IMR-90 (cell line): ENCODE measurements around the gene CSF1. TPM values are rescaled to one million over a fixed set of nuclear protein-coding genes. Genes with fewer than 3 reads are reported as not detected.

ENCODE experiments used
- FOS ChIP-seq: fragments of 150-350 bp; IDR thresholded peaks from 2 replicates; pipeline ENCODE4 v1.6.1; 2016; ENCODE audit warnings: low read depth, low read length
- RAD21 ChIP-seq: IDR thresholded peaks from 2 replicates; pipeline ENCODE4 v1.6.1; 2012; ENCODE audit warnings: low read length, improper control_type of control experiment
- RCOR1 ChIP-seq: IDR thresholded peaks from 2 replicates; pipeline ENCODE4 v1.6.1; 2012; ENCODE audit warnings: mild to moderate bottlenecking, low read length, improper control_type of control experiment; ENCODE audit not compliant: insufficient replicate concordance
- USF2 ChIP-seq: fragments of 150-350 bp; IDR thresholded peaks from 2 replicates; pipeline ENCODE4 v1.6.1; 2017; ENCODE audit warnings: mild to moderate bottlenecking, antibody characterized with exemption, low read length, low read depth
- polyA plus RNA-seq, 3 experiments: library from polyadenylated mRNA; depleted of rRNA; stranded (reverse); fragments of >200 nt; gene quantifications; 2 replicates each; pipeline ENCODE4 v1.2.3, GENCODE V29; 2012; ENCODE audit warnings: low replicate concordance in 1 of 3
- total RNA-seq: library from RNA; depleted of rRNA; stranded (reverse); fragments of >200 nt; gene quantifications from 2 replicates; pipeline ENCODE4 v1.2.3, GENCODE V29; 2012
- TF ChIP-seq, protein P1 (sequence below): conservative IDR thresholded peaks from 2 replicates; pipeline ENCODE4 v1.5.1; 2012; ENCODE audit warnings: mild to moderate bottlenecking, low read depth, low read length, improper control_type of control experiment

CSF1 gene
- total and polyA plus RNA-seq, 2 of the 4 experiments (the other 2 are of a cell fraction) = 14.3 to 22.0 TPM

DNA sequence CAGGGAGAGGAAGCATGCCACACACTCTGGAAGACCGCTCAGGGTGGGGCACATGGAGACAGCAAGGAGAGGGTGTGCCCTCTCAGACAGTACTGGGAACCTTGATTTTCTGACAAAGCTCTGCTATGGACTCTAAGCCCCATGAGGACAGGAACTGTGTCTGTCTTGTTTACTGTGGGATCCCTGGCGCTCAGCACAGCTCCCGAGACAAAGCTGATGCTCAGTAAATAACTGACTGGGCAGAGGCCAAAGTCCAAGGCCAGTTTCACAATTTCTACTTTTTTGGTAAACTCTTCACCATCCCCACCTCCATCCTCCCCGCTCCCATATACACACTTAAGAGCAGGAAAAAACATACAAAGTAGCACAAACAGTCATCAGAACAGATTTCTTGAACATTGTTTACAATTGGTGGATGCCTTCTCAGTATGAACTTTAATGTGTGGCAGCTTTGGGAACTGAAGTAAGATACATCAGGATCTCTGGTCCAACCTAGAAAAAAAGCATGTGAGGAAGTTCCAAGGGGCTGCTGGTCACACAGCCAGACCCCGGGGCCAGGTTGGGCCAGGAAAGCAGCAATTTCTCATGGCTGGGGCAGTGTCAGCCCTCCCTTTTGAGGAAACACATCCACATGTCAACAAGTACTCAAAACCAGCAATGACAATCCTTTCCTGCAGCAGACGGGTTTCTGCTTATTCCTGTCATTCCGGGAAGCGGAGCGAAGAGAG, 68.3 kb downstream of the CSF1 start (continued):
- TF ChIP-seq, protein P1, sequence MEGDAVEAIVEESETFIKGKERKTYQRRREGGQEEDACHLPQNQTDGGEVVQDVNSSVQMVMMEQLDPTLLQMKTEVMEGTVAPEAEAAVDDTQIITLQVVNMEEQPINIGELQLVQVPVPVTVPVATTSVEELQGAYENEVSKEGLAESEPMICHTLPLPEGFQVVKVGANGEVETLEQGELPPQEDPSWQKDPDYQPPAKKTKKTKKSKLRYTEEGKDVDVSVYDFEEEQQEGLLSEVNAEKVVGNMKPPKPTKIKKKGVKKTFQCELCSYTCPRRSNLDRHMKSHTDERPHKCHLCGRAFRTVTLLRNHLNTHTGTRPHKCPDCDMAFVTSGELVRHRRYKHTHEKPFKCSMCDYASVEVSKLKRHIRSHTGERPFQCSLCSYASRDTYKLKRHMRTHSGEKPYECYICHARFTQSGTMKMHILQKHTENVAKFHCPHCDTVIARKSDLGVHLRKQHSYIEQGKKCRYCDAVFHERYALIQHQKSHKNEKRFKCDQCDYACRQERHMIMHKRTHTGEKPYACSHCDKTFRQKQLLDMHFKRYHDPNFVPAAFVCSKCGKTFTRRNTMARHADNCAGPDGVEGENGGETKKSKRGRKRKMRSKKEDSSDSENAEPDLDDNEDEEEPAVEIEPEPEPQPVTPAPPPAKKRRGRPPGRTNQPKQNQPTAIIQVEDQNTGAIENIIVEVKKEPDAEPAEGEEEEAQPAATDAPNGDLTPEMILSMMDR = no peak
- TF ChIP-seq USF2 = no peak
- TF ChIP-seq RCOR1 = no peak
- no peak for TF ChIP-seq FOS
- no peak for TF ChIP-seq RAD21
